Activated CD8-positive, alpha-beta memory T cell treated with anti-CD3 and anti-CD28 coated beads for 36 hours (primary cell): Measurements from ENCODE around the gene SLC22A23. TPM values are rescaled to one million over a fixed set of nuclear protein-coding genes. Genes with fewer than 3 reads are reported as not detected.
"Not testable (repeated sequence)": the region's sequence is repeated elsewhere in the genome, so short reads cannot be mapped to it uniquely, and the experiment has no call there.

Experiments
- CTCF ChIA-PET: fragments of 350-600 bp; sonication (Branson Sonifier 250); formaldehyde crosslinking; loops from one replicate; lab custom pipeline; 2021; ENCODE audit warnings: antibody characterized with exemption; lab: Charles Lee
- POLR2A ChIA-PET: fragments of 350-600 bp; sonication (Branson Sonifier 250); formaldehyde crosslinking; loops from one replicate; lab custom pipeline; 2021; ENCODE audit warnings: antibody characterized with exemption; lab: Charles Lee
- total RNA-seq, 2 experiments: library from RNA; stranded (reverse); gene quantifications; one replicate each; pipeline ENCODE4 v1.2.3, GENCODE V29; 2021

The SLC22A23 gene
- total RNA-seq, 2 experiments from 2014 or later = 0.15 to 0.17 TPM

DNA sequence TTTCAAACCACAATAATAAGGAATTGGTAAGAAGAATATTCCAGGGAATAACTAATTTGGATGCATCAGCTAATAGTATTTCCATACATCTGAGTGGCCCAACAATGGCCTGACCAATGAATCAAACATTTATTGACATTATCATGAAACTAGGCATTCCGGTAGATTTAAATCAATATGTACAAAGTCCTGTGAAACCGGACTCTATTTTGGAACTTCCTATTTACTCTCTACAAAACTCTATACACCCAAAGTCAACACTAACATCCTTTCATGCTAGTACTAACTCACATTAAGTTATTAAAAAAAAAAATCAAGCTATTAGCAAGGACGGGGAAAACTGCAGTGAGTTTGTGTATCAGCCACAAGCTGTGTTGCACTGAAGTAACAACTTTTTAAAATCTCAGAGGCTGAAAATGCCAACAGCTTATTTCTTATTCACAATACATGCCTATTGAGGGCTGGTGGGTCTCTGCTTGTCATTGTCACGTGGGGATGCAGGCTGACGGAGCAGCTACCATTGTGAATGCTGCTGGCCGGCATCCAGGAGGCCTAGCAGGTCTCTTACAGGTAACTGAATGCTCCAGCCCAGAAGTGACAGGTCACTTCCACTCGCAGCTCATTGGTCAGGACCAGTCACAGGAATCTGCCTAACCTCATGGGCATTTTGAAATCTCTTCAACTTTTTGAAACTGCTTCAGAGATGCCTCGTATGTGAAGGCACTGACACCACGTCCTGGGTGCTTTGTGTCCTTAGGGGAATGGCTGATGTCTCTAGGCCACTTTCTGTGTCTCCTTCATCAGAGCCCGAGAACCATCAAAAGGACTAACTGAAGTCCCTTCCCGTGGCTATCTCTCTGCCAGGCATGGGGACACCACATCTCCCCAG, 76.3 kb downstream of the SLC22A23 start:
- CTCF ChIA-PET = no interaction called here

DNA sequence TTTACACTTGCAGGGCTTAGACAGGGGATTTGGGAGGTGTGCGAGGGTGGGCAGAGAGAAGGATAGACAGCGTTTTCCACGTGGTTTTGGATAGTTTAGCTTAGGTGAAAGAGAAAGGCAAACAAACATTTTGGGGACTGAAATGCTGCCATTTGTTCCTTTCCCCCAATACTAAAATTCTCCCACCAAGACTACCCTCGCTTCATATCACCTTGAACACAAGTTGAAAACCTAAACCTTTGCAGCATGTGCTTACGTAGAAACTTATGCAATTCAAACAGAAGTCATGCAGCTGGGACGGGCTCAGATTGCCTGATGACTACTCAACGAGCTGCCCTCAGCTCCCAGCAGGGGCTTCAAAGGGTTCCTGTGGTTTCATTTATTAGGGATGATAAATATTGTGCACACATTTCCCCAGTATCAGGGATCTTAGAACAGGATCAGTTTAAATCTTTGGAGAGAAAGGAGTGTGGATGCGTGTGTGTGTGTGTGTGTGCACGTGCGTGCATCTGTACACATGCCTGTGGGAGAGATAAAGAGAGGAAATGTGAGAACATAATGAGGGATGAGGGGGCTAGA, 77.3 kb downstream of the SLC22A23 start:
- POLR2A ChIA-PET = no interaction called here
- CTCF ChIA-PET = no interaction called here

More for the DNA sequence above, 76.3 kb downstream of the SLC22A23 start:
- POLR2A ChIA-PET = no interaction called here

DNA sequence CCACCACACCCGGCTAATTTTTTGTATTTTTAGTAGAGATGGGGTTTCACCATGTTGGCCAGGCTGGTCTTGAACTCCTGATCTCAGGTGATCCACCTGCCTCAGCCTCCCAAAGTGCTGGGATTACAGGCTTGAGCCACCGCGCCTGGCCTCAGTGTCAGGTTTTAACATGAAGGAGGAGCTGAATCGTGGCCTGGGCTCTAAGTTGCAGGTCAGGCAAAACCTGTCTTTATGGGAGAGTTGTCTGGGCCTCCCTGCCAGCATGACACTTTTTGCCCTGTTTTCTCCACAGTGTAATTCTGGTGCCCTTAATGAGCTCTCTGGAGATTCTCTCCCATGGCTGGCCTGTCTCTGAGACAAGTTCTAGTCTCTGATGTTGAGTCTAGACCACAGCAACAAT, 78.0 kb downstream of the SLC22A23 start:
- CTCF ChIA-PET, POLR2A ChIA-PET: not testable (repeated sequence)

DNA sequence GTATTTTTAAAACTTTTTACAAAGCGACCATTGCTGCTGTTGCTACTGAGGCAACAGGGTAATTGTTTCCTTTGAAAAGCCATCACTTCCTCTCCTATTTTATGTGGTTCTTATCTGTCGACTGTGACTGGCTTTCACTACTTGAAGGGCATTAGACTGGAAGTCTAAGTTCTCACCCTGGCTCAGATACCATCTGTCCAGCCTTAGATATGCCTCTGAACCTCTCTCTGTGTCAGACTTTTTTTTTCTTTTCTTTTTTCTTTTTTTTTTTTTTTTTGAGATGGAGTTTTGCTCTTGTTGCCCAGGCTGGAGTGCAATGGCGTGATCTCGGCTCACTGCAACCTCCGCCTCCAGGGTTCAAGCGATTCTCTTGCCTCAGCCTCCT, 78.5 kb downstream of the SLC22A23 start:
- CTCF ChIA-PET = not testable (repeated sequence)

DNA sequence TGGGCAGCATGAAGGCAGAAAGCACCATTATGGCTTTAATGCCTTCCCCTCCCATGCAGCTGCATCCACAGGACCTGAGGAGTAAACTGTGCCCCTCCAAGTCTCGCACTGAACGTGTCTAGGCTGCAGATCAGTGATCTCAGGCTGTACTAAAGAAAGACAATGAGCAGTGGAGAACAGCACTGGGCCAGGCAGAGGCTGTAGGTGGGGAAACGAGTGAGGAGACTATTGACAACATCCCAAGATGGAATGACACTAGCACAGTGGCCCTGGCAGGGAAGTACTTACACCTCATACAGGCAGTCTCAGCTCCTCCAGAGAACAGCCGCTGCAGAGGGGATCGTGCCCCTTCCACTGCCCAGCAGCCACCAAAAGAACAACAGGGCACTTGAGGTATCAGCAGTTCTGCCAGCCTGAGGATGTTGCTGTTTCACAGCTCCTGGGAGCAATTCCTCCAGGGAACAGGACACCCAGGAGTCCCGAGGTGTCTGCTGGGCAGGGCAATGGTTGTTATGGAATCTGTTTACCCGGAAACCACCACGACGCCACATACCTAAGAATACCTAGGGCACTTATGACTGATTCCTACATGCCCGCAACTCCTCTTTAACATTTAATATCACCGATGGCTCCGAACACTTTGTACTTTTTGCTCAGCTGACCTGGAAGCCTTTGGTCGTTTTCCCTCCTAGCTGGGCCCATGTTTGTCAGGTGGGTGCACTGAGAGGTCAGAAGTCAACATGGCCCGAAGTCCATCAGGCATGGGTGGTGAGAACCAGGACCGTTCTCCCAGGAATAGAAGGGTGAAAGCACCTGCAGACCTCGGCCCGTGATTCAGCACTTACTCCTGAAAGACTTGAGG, 79.1 kb downstream of the SLC22A23 start:
- ChIA-PET CTCF (no interaction called here), POLR2A (interaction anchor here (0.6 kb wide), 1 partner anchor 200 kb away, joined by 4 read pairs; no protein-coding TSS in a partner anchor)

More for the DNA sequence above, 78.5 kb downstream of the SLC22A23 start:
- POLR2A ChIA-PET = not testable (repeated sequence)

DNA sequence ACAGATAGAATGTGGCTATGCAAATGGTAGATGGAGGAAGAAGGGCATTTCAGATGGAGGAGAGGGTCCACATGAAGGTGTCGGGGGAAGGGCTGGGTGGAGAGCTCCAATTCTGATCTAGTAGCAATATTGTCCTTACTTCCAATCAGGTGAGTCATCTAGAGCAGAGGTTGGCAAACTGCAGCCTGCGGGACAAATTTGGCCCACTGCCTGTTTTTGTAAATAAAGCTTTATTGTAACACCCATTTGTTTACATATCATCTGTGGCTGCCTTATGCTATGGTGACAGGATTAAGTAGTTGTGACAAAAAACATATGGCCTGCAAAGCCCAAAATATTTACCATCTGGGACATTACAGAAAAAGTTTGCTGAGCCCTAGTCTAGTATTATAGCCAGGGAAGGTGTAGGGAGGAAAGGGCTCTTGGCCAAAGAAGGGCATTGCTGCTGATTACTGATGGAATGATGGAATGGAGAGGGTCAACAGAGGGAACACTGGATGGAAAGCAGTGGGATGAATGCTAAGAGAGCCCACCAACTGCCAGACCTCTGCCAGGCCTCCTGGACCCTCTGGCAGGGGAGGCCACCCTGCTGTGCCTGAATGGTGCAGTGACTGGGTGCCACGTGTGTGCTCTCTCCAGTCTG, 79.8 kb downstream of the SLC22A23 start:
- POLR2A ChIA-PET = interaction anchor here (0.6 kb wide), 1 partner anchor 201 kb away, joined by 4 read pairs; no protein-coding TSS in a partner anchor
- CTCF ChIA-PET = no interaction called here

DNA sequence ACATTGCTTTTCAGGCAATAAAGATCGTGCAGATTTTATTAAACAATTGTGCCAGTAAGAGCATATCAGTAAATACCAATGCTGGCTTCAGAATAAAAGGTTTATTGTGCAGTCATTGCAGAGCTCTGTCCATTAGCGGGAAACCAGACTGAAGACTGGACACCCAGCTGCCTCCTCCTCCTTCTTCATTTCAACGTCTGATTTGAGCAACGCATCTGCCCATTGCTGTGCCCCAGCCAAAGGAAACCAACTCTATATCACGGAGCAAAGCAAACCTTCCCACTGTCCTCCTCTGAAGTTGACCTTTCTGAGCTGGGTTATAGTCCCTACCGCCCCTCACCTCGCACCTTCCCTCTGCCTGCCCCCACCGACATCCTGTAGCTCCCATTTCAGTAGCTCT, 80.8 kb downstream of the SLC22A23 start:
- CTCF ChIA-PET = no interaction called here
- POLR2A ChIA-PET = no interaction called here

DNA sequence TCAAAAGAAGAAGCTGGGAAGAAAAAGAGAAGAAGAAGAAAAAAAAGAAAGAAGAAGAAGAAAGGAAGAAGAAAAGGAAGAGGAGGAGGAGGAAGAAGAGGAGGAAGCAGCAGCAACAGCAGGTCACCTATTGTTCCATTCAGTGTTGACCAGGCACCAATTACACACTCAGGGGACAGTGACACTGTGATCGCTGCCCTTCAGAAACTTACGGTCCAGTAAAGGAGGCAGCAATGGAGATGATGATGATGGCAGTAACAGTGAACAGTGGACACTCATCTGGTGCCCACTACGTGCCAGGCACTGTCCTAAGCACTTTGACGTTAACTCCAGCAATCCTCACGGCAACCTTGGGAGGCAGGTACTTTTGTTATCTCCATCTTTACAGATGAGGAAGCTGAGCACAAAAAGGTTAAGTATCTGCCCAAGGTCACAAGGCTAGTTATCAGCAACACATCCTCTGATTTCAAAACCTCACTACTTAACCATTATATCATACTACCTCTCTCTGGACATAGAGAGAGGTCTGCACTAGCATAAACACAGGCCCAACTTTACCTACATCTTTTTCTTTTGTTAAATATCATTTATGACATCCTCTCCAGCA, 83.2 kb downstream of the SLC22A23 start:
- CTCF ChIA-PET = no interaction called here

DNA sequence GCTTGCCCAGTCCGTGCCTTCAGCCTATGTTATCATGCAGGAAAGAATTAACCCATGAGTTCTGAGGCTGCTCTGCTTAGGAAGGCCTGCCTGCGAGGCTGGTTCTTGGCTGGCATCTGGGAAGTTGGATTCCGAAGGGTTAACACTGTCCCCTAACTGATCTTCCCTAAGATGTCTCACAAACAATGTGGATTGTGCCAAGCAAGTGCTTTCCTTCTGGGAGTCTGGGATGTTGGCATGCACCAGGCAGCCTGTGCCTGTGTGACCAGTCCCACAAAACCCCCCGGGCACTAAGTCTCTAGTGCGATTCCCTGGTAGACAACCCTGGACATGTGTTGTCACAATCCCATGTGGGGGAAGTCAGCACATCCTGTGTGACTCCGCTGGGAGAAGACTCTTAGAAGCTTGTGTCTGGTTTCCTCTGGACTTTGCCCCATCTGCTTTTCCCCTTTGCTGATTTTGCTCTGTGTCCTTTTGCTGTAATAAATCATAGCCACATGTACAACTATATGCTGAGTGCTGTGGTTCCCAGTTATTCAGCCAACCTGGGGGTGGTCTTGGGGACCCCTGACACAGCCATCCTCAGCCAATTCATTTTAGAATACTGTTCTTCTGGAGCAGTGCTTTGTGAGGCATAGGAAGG, 83.8 kb downstream of the SLC22A23 start:
- CTCF ChIA-PET = no interaction called here
- POLR2A ChIA-PET = no interaction called here

More for the DNA sequence above, 83.2 kb downstream of the SLC22A23 start:
- POLR2A ChIA-PET = no interaction called here

DNA sequence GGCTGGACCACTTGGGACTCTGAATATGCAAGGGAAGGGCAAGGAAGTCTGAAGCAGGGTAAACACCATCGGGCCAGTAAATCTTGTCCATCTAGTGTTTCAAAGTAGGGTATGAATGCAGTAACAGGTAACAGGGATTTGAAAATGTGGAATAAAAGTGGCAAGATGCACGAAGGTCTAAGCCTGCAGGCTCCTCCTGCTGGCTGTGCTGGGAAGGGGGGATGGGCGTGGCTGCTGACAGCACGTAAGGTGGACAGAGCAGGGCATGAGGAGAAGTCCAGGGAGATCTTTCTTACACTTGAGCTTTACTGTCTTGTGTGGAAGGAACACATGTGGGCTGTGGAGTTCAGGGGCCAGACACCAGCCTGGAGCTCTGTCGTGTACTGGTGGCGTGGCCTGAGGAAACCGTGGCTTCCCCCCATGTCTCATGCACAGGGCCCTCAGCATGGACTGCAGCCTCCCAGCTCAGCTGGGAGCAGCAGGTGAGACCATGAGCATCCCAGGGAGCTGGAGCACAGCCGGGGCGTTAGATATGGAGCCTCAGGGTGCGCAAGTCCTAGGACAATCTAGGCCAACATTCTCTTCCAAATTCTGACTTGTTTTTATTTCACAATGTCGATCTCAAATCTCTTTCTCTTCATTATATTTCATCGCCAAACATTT, 84.5 kb downstream of the SLC22A23 start:
- CTCF ChIA-PET = no interaction called here
- POLR2A ChIA-PET = no interaction called here

DNA sequence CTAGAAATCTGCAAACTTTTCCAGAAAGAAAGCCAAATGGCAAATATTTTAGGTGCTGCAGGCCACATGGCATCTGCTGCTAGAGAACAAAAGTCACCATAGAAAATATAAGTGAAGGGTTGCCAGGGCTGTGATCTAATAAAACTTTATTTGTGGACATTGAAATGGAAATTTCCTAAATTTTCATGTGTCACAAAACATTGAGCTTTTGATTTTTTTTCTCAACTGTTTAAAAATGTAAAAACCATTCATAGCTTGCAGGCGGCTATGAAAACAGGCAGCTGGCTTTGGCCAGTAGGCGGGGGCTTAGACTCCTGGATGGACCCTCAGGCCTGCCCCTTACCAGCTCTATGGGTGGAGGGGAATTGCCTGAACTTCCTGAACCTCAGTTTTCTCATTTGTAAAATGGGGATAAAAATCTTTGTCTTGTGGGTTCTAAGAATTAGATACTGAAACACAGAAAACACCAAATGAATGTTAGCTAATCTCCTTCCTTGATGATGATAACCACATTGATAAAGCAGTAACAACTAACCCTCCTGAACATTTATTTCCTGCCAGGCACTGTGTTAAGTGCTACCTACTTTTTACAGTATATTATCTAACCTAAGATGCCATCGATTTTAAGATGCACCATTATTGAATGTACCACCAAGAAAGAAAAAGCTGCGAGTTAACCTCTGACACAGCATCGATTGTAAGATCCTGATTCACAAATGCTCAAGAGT, 85.5 kb downstream of the SLC22A23 start:
- ChIA-PET CTCF (no interaction called here), POLR2A (no interaction called here)

DNA sequence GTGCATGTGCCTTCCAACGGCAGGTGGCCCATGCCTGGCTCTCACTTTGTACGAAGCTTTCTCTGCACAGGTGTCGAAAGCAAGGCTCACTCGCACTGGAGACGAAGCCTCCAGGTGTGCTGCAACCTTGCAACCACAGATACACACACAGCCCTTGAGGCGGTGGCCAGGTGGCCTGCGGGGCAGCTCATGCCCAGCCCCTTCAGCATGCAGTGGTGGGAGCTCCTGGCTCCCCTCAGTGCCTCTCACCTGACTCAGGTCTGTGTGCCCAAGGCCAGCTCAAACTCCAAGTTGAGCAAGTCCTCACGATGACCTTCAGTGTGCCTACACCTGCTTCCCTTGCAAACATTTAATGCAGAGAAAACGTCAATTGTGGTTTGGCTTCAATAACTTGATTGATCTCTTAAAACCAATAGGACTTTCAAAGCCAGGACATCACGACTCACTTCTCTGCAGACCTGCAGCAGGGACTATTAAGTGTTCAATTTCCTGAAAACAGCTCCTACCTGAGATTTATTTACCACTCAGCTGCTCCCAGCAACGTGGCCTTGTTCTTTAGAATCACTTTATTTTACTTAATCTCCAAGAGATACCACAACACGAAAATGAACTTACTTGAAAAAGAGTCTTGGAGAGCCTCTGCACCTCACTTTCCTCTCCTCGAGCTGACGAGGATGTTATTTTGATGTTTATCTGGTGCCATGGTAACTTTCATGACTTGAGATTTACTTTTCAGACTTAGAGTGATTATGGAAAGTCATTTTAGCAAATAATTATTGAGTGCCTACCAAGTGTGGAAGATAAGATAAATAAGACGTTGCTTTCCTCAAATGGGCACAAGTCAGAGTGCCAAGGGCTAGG, 86.3 kb downstream of the SLC22A23 start:
- POLR2A ChIA-PET = no interaction called here
- CTCF ChIA-PET = no interaction called here

DNA sequence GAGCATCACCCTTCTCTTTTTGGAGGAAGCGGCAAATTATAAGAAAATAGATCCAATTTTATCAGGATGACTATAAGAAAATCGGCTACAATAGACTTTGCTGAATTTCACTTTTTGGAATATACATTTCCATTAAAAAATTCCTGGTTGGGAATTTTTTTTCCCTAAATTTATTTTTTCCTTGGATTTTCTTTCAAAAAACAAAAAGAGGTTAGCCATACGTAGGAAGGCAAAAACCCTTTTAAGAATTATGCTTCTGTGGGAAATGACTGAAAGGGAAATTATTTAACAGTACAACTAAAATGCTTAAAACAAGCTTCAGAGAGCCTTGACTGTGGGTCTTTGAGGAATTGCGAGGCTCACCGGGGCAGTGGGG, 86.9 kb downstream of the SLC22A23 start:
- POLR2A ChIA-PET = no interaction called here
- CTCF ChIA-PET = no interaction called here

DNA sequence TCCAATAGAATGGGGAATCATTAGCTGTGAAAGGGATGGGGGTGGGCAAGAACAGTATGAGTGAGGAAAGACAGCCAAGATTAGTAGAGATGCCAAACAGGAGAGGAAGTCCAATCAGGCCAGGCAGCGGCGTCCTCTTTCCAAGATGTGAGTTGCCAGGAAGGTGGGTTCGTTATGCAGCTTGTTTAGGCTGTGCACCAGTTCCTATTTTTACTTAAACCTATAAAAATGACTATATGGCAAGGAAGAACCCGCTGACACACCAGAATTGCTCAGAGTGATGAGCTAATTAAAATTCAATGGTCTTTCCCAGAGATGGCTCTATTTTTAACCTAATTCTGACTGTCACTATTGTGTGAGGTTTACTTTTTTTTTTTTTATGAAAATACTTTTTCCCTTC, 88.2 kb downstream of the SLC22A23 start:
- ChIA-PET POLR2A (no interaction called here), CTCF (no interaction called here)

DNA sequence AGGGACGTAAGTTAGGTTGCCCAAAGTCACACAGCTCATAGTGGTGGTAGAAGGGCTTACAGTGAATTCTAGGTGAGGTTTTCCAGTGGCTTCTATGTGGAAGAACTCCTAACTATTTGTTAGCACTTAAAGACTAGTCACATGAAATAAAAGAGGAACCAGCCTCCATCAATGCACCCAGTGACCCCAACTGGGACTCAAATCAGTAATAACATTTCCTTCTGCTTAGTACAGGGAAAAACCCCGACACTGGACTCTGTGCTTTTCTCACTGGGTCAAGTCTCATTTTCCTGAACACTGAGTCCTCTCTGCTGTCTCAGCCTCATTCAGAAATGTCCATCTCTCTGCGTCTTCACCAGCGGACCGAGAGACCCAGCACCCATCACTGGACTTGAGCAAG, 89.2 kb downstream of the SLC22A23 start:
- CTCF ChIA-PET = no interaction called here
- POLR2A ChIA-PET = no interaction called here

DNA sequence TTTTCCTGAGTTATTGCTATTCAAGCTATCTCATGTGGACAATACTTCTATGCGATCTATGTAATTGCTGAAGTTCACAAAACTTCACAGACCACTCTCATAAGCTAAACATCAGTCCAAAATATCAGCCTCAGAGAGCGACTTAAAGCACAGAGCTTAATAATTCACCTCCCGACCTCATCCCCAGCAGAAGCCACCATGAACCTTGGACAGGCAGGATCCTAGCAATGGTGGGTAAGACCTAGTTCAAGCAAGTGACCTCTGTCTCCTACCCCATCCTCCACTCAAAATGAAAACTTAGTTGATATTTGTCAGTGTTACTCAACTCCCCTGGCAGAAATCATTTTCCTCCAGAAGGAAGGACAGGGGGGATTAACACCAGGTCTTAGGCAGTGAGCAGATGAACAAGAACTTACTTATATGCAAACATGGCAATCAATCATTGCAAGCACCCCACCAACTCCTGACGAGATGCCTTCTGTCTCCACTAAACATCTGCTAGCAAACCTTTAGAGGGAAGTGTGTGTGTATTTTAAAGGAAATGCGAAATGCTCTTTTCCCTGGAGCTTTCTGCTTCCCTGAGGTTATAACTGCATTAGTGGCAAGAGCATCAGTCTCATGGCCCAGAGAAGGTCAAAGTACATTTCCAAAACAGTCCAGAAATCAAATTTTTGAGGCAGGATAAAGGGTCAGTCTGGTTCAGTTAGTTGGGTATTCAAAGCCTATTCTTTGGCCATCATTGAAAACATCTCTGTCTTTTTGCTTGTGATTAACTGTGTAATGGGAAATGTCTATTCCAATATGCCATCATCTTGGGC, 90.0 kb downstream of the SLC22A23 start:
- ChIA-PET POLR2A (no interaction called here), CTCF (interaction anchor here (0.7 kb wide), 1 partner anchor 596 kb away, joined by 4 read pairs; no protein-coding TSS in a partner anchor)
